Stimulated activated CD4-positive, alpha-beta T cell treated with anti-CD3 and anti-CD28 coated beads, Interleukin-1b, Interleukin-23, amount 100 ng/mL, for 1 hour (primary cell): ENCODE data around the gene INO80B.
"Not testable (repeated sequence)": the region's sequence is repeated elsewhere in the genome, so short reads cannot be mapped to it uniquely, and the experiment has no call there.

Source experiments
- DNase-seq, 2 donors: peaks; one replicate each; pipeline ENCODE4 v3.0.0-alpha.2; 2020; ENCODE audit warnings: low read depth in 2 of 2

The INO80B gene

GRCh38 chr2:74454654-74455511 is at the start of gene INO80B:
Gene INO80B (plus strand): TSS chr2:74455087. CDS start chr2:74455117, 30 bp downstream.
- DNase-seq = peak; percentile 93 to 94

GRCh38 chr2:74406035-74406434 is 48.9 kb upstream of the INO80B start:
- DNase-seq = no peak

- no peak for DNase-seq
Observed at GRCh38 chr2:74407682-74408081, 47.2 kb upstream of the INO80B start.

GRCh38 chr2:74413001-74413698 is 41.7 kb upstream of the INO80B start:
- DNase-seq = no peak

GRCh38 chr2:74414441-74414840 is 40.4 kb upstream of the INO80B start:
- no peak for DNase-seq

GRCh38 chr2:74414881-74415761 is 39.8 kb upstream of the INO80B start:
- no peak for DNase-seq

GRCh38 chr2:74415762-74416395 is 39.0 kb upstream of the INO80B start:
- DNase-seq = no peak

GRCh38 chr2:74416778-74417177 is 38.1 kb upstream of the INO80B start:
- DNase-seq = no peak

GRCh38 chr2:74417197-74417596 is 37.7 kb upstream of the INO80B start:
- no peak for DNase-seq

GRCh38 chr2:74417763-74418162 is 37.1 kb upstream of the INO80B start:
- DNase-seq = no peak

GRCh38 chr2:74418312-74418711 is 36.6 kb upstream of the INO80B start:
- no peak for DNase-seq

GRCh38 chr2:74419345-74419744 is 35.5 kb upstream of the INO80B start:
- DNase-seq = no peak

- no peak for DNase-seq
Observed at GRCh38 chr2:74420006-74420405, 34.9 kb upstream of the INO80B start.

- DNase-seq = not testable (repeated sequence)
Observed at GRCh38 chr2:74420443-74421103, 34.3 kb upstream of the INO80B start.

GRCh38 chr2:74421221-74421870 is 33.5 kb upstream of the INO80B start, which contains the start of the genes C2orf81 and WDR54:
Gene C2orf81 (minus strand): TSS chr2:74421619. CDS start chr2:74421560, 59 bp downstream.
Gene WDR54 (plus strand): TSS chr2:74421730. CDS start chr2:74422154, 424 bp downstream.
- peak; percentile 89 to 90 for DNase-seq

GRCh38 chr2:74423231-74424095 is 31.4 kb upstream of the INO80B start:
- DNase-seq = no peak

GRCh38 chr2:74424139-74424992 is 30.5 kb upstream of the INO80B start:
- no peak for DNase-seq

- no peak for DNase-seq
Observed at GRCh38 chr2:74424995-74425406, 29.9 kb upstream of the INO80B start.
